SK-N-SH (cell line): Measurements from ENCODE around the gene BIN2. TPM values are rescaled to one million over a fixed set of nuclear protein-coding genes. Genes with fewer than 3 reads are reported as not detected.
A peak's percentile ranks its signal among the peaks of the same experiment; 100 is the strongest.

Source experiments
- CTCF ChIA-PET: fragments of 300-600, 350-600 bp; formaldehyde crosslinking; extraction: SDS; loops from one replicate; lab custom pipeline; 2021; lab: Yijun Ruan, JAX
- POLR2A ChIA-PET: fragments of 350-600 bp; sonication (Branson Sonifier 250); formaldehyde crosslinking; extraction: SDS; loops from one replicate; lab custom pipeline; 2020; ENCODE audit warnings: antibody characterized with exemption, inconsistent platforms; lab: Yijun Ruan, JAX
- DNase-seq: peaks from one replicate; pipeline ENCODE4 v3.0.0; 2012
- H2AFZ ChIP-seq: fragments of 200-600 bp; sonication (generic); 2 replicates; pipeline ENCODE4 v1.8.1; 2016; ENCODE audit warnings: antibody characterized with exemption, mild to moderate bottlenecking, low read depth
- H3F3A ChIP-seq: fragments of 200-600 bp; sonication (generic); replicated peaks from 2 replicates; pipeline ENCODE3; 2016; ENCODE audit warnings: antibody characterized with exemption, mild to moderate bottlenecking; ENCODE audit not compliant: insufficient read depth
- H3K27ac ChIP-seq, 2 experiments: fragments of 200-500 bp in 1 of 2; fragments of 200-600 bp in 1 of 2; sonication (Bioruptor generic) in 1 of 2; sonication (generic), shearing (Covaris generic) in 1 of 2; 2 replicates each; pipeline versions ENCODE4 v1.5.1 to v1.6.1; 2014 to 2016; ENCODE audit warnings: low read depth in 2 of 2, inconsistent platforms in 1 of 2, low read length in 1 of 2, mild to moderate bottlenecking in 1 of 2, mixed read lengths in 1 of 2
- H3K27me3 ChIP-seq: fragments of 200-600 bp; sonication (generic), shearing (Covaris generic); 2 replicates; pipeline ENCODE4 v1.6.1; 2016; ENCODE audit warnings: mixed run types; ENCODE audit not compliant: insufficient read depth
- H3K36me3 ChIP-seq, 2 experiments: fragments of 200-500 bp in 1 of 2; fragments of 200-600 bp in 1 of 2; sonication (Bioruptor generic) in 1 of 2; sonication (generic) in 1 of 2; replicated peaks in 1 of 2; 2 replicates each; pipeline versions ENCODE3 to v1.5.1; 2014 to 2016; ENCODE audit warnings: low read length in 1 of 2, mild to moderate bottlenecking in 1 of 2; ENCODE audit not compliant: insufficient read depth in 2 of 2, control insufficient read depth in 1 of 2
- H3K4me1 ChIP-seq, 2 experiments: fragments of 200-500 bp in 1 of 2; fragments of 200-600 bp in 1 of 2; sonication (Bioruptor generic) in 1 of 2; sonication (generic), shearing (Covaris generic) in 1 of 2; 2 replicates each; pipeline versions ENCODE4 v1.5.1 to v1.6.1; 2014 to 2016; ENCODE audit warnings: low read depth in 1 of 2, low read length in 1 of 2, mixed run types in 1 of 2; ENCODE audit not compliant: insufficient read depth in 2 of 2, control insufficient read depth in 1 of 2
- H3K4me2 ChIP-seq: fragments of 200-600 bp; sonication (generic), shearing (Covaris generic); 2 replicates; pipeline ENCODE4 v1.6.1; 2017; ENCODE audit warnings: mixed run types
- H3K4me3 ChIP-seq, 2 experiments: fragments of 200-500 bp in 1 of 2; fragments of 200-600 bp in 1 of 2; sonication (Bioruptor generic) in 1 of 2; sonication (generic), shearing (Covaris generic) in 1 of 2; 2 replicates each; pipeline versions ENCODE4 v1.5.1 to v1.8.1; 2014 to 2016; ENCODE audit warnings: low read depth in 2 of 2, inconsistent platforms in 1 of 2, low read length in 1 of 2, mild to moderate bottlenecking in 1 of 2, mixed read lengths in 1 of 2, moderate library complexity in 1 of 2
- H3K79me2 ChIP-seq: fragments of 200-600 bp; sonication (generic); 2 replicates; pipeline ENCODE4 v1.8.1; 2017; ENCODE audit warnings: mild to moderate bottlenecking; ENCODE audit not compliant: insufficient read depth
- H3K9ac ChIP-seq: fragments of 200-600 bp; sonication (generic); 2 replicates; pipeline ENCODE4 v1.6.1; 2017; ENCODE audit warnings: mixed run types
- H3K9me2 ChIP-seq: fragments of 200-600 bp; sonication (generic); 2 replicates; pipeline ENCODE4 v1.6.1; 2017; ENCODE audit warnings: mixed run types
- H3K9me3 ChIP-seq: fragments of 200-600 bp; sonication (generic); 2 replicates; pipeline ENCODE4 v1.6.1; 2017; ENCODE audit warnings: mixed run types, mild to moderate bottlenecking, moderate library complexity
- H4K20me1 ChIP-seq: fragments of 200-600 bp; sonication (generic); 2 replicates; pipeline ENCODE4 v1.6.1; 2017; ENCODE audit warnings: mild to moderate bottlenecking, mixed run types; ENCODE audit not compliant: insufficient read depth
- CHD2 ChIP-seq: fragments of 150-350 bp; IDR thresholded peaks from 2 replicates; pipeline ENCODE4 v1.6.1; 2018; ENCODE audit warnings: low read length; ENCODE audit not compliant: partially characterized antibody
- ELF1 ChIP-seq: IDR thresholded peaks from 2 replicates; pipeline ENCODE4 v1.4.0; 2012
- EP300 ChIP-seq, 2 experiments: IDR thresholded peaks; 2 replicates each; pipeline versions ENCODE4 v1.4.0 to v1.6.1; 2012; ENCODE audit warnings: borderline replicate concordance in 1 of 2, low read depth in 1 of 2, low read length in 1 of 2
- FOSL2 ChIP-seq: IDR thresholded peaks from 2 replicates; pipeline ENCODE4 v1.4.0; 2012; ENCODE audit warnings: low read depth, mild to moderate bottlenecking, moderate library complexity, borderline replicate concordance
- FOXM1 ChIP-seq: IDR thresholded peaks from 2 replicates; pipeline ENCODE4 v1.4.0; 2012; ENCODE audit warnings: low read depth, mild to moderate bottlenecking
- GABPA ChIP-seq: IDR thresholded peaks from 2 replicates; pipeline ENCODE4 v1.4.0; 2012; ENCODE audit warnings: low read depth, mild to moderate bottlenecking
- GATA2 ChIP-seq: sonication (generic); formaldehyde crosslinking; IDR thresholded peaks from 2 replicates; pipeline ENCODE4 v1.5.0; 2020; ENCODE audit warnings: mild to moderate bottlenecking, missing genetic modification reagents
- JUND ChIP-seq: IDR thresholded peaks from 2 replicates; pipeline ENCODE4 v1.4.0; 2012
- MAX ChIP-seq: IDR thresholded peaks from 2 replicates; pipeline ENCODE4 v1.4.0; 2012; ENCODE audit warnings: low read depth
- NFIC ChIP-seq: IDR thresholded peaks from 2 replicates; pipeline ENCODE4 v1.4.0; 2012; ENCODE audit warnings: borderline replicate concordance
- NRF1 ChIP-seq: IDR thresholded peaks from 2 replicates; pipeline ENCODE4 v1.6.1; 2012; ENCODE audit warnings: low read depth, mild to moderate bottlenecking, low read length
- RAD21 ChIP-seq: IDR thresholded peaks from 2 replicates; pipeline ENCODE4 v1.6.1; 2012; ENCODE audit warnings: mild to moderate bottlenecking, low read length
- RCOR1 ChIP-seq: fragments of 150-350 bp; IDR thresholded peaks from 2 replicates; pipeline ENCODE4 v1.6.1; 2017; ENCODE audit warnings: antibody characterized with exemption, low read length
- REST ChIP-seq: IDR thresholded peaks from 2 replicates; pipeline ENCODE4 v1.6.1; 2012; ENCODE audit warnings: mild to moderate bottlenecking, low read depth, low read length, moderate library complexity
- RFX5 ChIP-seq: IDR thresholded peaks from 2 replicates; pipeline ENCODE4 v1.6.1; 2012; ENCODE audit warnings: mild to moderate bottlenecking, improper control_type of control experiment, low read length
- RXRA ChIP-seq: IDR thresholded peaks from 2 replicates; pipeline ENCODE4 v1.4.0; 2012; ENCODE audit warnings: low read depth, mild to moderate bottlenecking, borderline replicate concordance
- SIN3A ChIP-seq: IDR thresholded peaks from 2 replicates; pipeline ENCODE4 v1.6.1; 2012; ENCODE audit warnings: low read depth, mild to moderate bottlenecking, low read length, moderate library complexity, borderline replicate concordance
- SMC3 ChIP-seq: IDR thresholded peaks from 2 replicates; pipeline ENCODE4 v1.6.1; 2012; ENCODE audit warnings: low read depth, low read length, improper control_type of control experiment
- TAF1 ChIP-seq: IDR thresholded peaks from 2 replicates; pipeline ENCODE4 v1.6.1; 2012; ENCODE audit warnings: low read depth, mild to moderate bottlenecking, low read length, moderate library complexity, borderline replicate concordance
- TCF12 ChIP-seq: IDR thresholded peaks from 2 replicates; pipeline ENCODE4 v1.4.0; 2012
- USF1 ChIP-seq: IDR thresholded peaks from 2 replicates; pipeline ENCODE4 v1.4.0; 2012; ENCODE audit warnings: low read depth, borderline replicate concordance
- USF2 ChIP-seq: fragments of 150-350 bp; IDR thresholded peaks from 2 replicates; pipeline ENCODE4 v1.6.1; 2017; ENCODE audit warnings: antibody characterized with exemption, low read length, low read depth, borderline replicate concordance
- ZBTB33 ChIP-seq: IDR thresholded peaks from 2 replicates; pipeline ENCODE4 v1.4.0; 2012; ENCODE audit warnings: low read depth, borderline replicate concordance
- WGBS: methylation state at CpG from one replicate; pipeline ENCODE4 v1.1.6; 2017; ENCODE audit warnings: low lambda C conversion rate; 5-methylcytosine and 5-hydroxymethylcytosine counted together
- polyA plus RNA-seq, 3 experiments: library from polyadenylated mRNA; depleted of rRNA; stranded (reverse); fragments of >200 nt; gene quantifications; 2 replicates each; pipeline ENCODE4 v1.2.3, GENCODE V29; 2012
- TF ChIP-seq, protein P1 (sequence below): IDR thresholded peaks from 2 replicates; pipeline ENCODE4; 2012

The BIN2 gene
- polyA plus RNA-seq, 1 of the 3 experiments (the other 2 are of a cell fraction), result not detected

DNA sequence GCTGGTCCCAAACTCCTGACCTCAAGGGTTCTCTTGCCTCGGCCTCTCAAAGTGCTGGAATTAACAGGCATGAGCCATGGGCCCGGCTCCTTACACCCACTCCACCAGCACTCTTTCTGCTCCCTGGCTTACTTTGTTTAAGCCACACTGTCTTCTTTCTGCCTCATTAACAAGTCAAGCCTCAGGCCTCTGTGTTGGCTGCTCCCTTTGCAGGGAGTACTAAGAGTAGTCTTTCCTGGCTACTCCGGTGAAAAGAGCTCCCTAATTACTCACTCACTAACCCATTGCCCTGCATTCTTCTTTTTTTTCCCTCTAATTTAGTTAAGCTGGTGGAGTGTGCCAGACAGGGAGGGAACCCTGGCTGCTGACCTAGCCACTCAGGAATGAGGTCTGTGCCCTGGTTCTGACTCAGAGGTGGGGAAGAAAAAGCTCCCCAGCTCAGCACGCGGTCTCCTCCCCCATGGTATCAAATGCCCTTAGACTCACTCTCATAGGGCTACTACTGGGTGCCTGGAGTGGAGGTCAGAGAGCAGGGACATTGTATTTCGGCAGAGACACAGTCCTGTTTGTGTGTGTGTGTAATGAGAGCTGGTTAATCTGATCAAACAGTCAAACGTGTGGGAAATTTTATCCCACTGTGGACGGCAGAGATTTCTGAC is 47.5 kb upstream of the BIN2 start:
- peak; percentile 80 for DNase-seq
- H3K4me1 ChIP-seq, result peaks cover 8 to 29% of the 10 kb centered on the region in 2 experiments; a peak in 3 of 4 replicates
- peak overlapping the region; percentile 82 to 87 for H3K27ac ChIP-seq
- 17% methylated on average over 8 of the region's 8 CpGs for WGBS
- H3K36me3 ChIP-seq, result no peaks in the 10 kb centered on the region
- POLR2A ChIA-PET, result interaction anchor here (0.5 to 1.3 kb wide), 5 partner anchors 8 to 581 kb away, joined by 3 to 5 read pairs (median 3); no protein-coding TSS in a partner anchor
- CTCF ChIA-PET, result interaction anchor here (0.7 to 1.8 kb wide), 9 partner anchors 9 to 161 kb away, joined by 3 to 7 read pairs (median 5); no protein-coding TSS in a partner anchor
- H3K4me3 ChIP-seq, result no peak overlapping the region
- H3K27me3 ChIP-seq, result no peaks in the 10 kb centered on the region
- H3K9me2 ChIP-seq, result no peaks in the 10 kb centered on the region
- H3K4me2 ChIP-seq, result peak overlapping the region; percentile 70
- peak overlapping the region; percentile 45; the same call in 1 of the 2 replicates for H3K9ac ChIP-seq
- H3K79me2 ChIP-seq, result no peaks in the 10 kb centered on the region
- H3F3A ChIP-seq, result peaks cover 16% of the 10 kb centered on the region
- H3K9me3 ChIP-seq, result no peaks in the 10 kb centered on the region
- no peaks in the 10 kb centered on the region for H4K20me1 ChIP-seq
- peak overlapping the region; percentile 31; the same call in 1 of the 2 replicates for H2AFZ ChIP-seq
- TF ChIP-seq, protein P1, sequence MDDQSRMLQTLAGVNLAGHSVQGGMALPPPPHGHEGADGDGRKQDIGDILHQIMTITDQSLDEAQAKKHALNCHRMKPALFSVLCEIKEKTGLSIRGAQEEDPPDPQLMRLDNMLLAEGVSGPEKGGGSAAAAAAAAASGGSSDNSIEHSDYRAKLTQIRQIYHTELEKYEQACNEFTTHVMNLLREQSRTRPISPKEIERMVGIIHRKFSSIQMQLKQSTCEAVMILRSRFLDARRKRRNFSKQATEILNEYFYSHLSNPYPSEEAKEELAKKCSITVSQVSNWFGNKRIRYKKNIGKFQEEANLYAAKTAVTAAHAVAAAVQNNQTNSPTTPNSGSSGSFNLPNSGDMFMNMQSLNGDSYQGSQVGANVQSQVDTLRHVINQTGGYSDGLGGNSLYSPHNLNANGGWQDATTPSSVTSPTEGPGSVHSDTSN, result peak; percentile 55; the same call in 1 of the 2 replicates
- TF ChIP-seq JUND (peak; percentile 96), RFX5 (0 out of 2 replicates have a peak, but pooled peaks have one; percentile 7), RCOR1 (0 out of 2 replicates have a peak, but pooled peaks have one; percentile 30), USF1 (no peak), RXRA (peak; percentile 95), FOXM1 (0 out of 2 replicates have a peak, but pooled peaks have one; percentile 55), GATA2 (CRISPR knock-in tag) (0 out of 2 replicates have a peak, but pooled peaks have one; percentile 30), ELF1 (no peak), MAX (peak; percentile 92), GABPA (no peak), USF2 (no peak), NRF1 (no peak), SIN3A (peak; percentile 52; the same call in 1 of the 2 replicates), SMC3 (no peak), ZBTB33 (peak; percentile 65; the same call in 1 of the 2 replicates), FOSL2 (peak; percentile 97), REST (no peak; the same call in 1 of the 2 replicates), TAF1 (peak; percentile 14; the same call in 1 of the 2 replicates), RAD21 (no peak), EP300 (IDR thresholded peaks at IDR 0.05; ENCODE audit: borderline replicate concordance in 1 of 2, low read depth in 1 of 2, low read length in 1 of 2) (peak; percentile 6 to 62; a peak in 2 of 4 replicates), NFIC (peak; percentile 93), CHD2 (peak; percentile 51), TCF12 (peak; percentile 90)
